GM19239 (cell line): ENCODE results near the gene RRP12.

Source experiments
- DNase-seq: peaks from one replicate; pipeline ENCODE4 v3.0.0; 2011; ENCODE audit warnings: low spot score; ENCODE audit not compliant: insufficient read length
- FAIRE-seq: peaks from 2 replicates; lab custom pipeline; 2011; peaks lifted over from hg19 to GRCh38; lab: Jason Lieb, UNC

Gene RRP12

GRCh38 chr10:97319671-97320479 is 81.3 kb downstream of the RRP12 start:
- DNase-seq (no peak), FAIRE-seq (no peak)

GRCh38 chr10:97318772-97319651 is 82.1 kb downstream of the RRP12 start, which contains the start of gene FRAT1:
Gene FRAT1 (plus strand): TSS chr10:97319271. CDS start chr10:97319454, 183 bp downstream.
- FAIRE-seq (peak; percentile 95), DNase-seq (peak; percentile 75)

- no peak for DNase-seq
Measured at GRCh38 chr10:97314671-97315070, 86.5 kb downstream of the RRP12 start.

GRCh38 chr10:97312897-97313296 is 88.2 kb downstream of the RRP12 start:
- FAIRE-seq (no peak), DNase-seq (no peak)

More at GRCh38 chr10:97314671-97315070, 86.5 kb downstream of the RRP12 start:
- FAIRE-seq, result no peak

GRCh38 chr10:97311111-97311626 is 90.0 kb downstream of the RRP12 start:
- FAIRE-seq (no peak), DNase-seq (no peak)

GRCh38 chr10:97307866-97308780 is 93.0 kb downstream of the RRP12 start:
- no peak for FAIRE-seq
- DNase-seq, result no peak

- no peak for FAIRE-seq
- DNase-seq, result no peak
Measured at GRCh38 chr10:97307441-97307840, 93.7 kb downstream of the RRP12 start.
